Measurements from ENCODE around the gene KBTBD12.

- TF ChIP-seq EZH2 (IDR thresholded peaks at IDR 0.05) (no peak), POLR2AphosphoS5 (IDR thresholded peaks at IDR 0.05; ENCODE audit: borderline replicate concordance, low read depth, low read length) (no peak)
Measured at GRCh38 chr3:127974226-127974625, 59.2 kb downstream of the KBTBD12 start.
